HG03342 (cell line): ENCODE data around the gene SULT2B1.
"Not testable (repeated sequence)": the region's sequence is repeated elsewhere in the genome, so short reads cannot be mapped to it uniquely, and the experiment has no call there.

Source experiments
- ATAC-seq: cut with Tn5 transposase; IDR thresholded peaks from one replicate; pipeline ENCODE4 v1.9.1; 2021; ENCODE audit warnings: mild to moderate bottlenecking, moderate library complexity; ENCODE audit not compliant: unreplicated experiment

The SULT2B1 gene

DNA sequence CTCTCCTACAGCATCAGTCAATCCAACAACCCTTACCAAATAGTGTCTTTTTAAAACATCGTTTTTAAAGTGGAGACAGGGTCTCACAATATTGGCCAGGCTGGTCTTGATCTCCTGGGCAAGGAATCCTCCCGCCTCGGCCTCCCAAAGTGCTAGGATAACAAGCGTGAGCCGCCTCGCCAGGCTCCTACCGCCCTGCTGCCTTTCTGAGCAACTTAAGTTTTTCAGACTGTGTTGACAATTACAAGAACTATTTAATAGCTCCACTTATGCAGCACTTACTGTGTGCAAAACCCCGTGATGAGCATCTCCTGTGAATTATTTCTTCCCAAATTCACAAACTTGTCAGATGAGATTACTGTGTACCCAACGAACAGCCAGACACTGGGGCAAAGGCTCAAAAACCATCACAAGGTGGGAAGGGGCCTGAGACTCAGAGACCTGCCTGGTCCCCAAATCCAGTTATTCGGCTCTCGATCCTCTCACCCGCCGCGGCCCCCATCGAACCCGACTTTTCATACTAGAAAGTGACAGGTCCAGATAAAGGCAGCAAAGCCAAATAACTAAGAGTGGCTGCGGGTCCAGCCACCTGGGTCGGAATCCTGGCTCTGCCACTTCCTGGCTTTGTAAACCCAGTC lies 66.4 kb downstream of the SULT2B1 start:
- ATAC-seq, result no peak

DNA sequence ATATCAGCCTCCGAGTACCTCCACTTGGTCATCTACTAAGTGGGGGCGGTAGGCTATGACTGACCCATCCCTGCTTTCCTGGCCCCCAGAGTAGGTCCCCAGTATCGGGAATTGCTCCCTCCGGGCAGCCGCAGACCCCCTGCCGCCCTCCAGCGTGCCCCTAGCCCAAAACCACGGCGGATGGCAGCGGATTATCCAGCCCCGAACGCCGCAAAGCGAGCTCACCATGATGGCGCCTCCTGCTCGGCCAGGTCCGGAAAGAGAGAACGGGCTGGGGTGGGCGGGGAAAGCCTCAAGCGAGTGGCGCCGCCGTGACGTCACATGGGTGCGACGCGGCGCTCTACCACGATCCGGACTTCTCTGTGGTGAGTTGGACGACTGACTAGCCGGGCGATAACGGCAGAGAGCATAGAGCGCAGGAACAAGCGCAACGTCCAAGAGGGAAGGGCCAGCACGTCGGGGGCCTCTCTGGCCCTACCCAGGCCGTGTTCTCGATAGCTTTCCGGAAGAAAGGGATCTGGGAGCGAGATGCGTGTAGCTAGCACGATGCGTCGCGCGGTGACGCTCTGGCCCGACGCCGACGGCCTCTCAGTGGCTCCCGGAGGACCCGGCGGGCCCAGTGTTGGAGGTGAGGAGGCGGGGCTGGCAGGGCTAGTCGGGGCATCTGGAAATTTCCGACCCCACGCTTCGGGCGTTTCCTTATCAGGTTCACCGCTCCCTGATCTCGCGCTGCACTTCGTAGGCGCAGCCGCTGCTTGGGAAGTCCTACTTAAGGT lies 67.1 kb downstream of the SULT2B1 start, which contains the start of the genes RPL18 and SPHK2:
RPL18 (minus strand) TSS at position 263 of the 776 bp plus-strand sequence; CDS start at position 228, 35 bp downstream.
SPHK2 (plus strand) TSS at position 591 of the 776 bp plus-strand sequence. CDS start 1,009 bp downstream, outside the sequence.
- peak; percentile 71 for ATAC-seq

- no peak for ATAC-seq
Observed at GRCh38 chr19:48619692-48620585, 68.0 kb downstream of the SULT2B1 start.

GRCh38 chr19:48623556-48624066 lies 71.6 kb downstream of the SULT2B1 start:
- no peak for ATAC-seq

- ATAC-seq, result peak; percentile 59
Observed at GRCh38 chr19:48624067-48624594, 72.2 kb downstream of the SULT2B1 start.

- no peak for ATAC-seq
Observed at GRCh38 chr19:48624791-48625723, 73.1 kb downstream of the SULT2B1 start.

GRCh38 chr19:48625891-48626327 lies 73.9 kb downstream of the SULT2B1 start:
- ATAC-seq, result no peak

DNA sequence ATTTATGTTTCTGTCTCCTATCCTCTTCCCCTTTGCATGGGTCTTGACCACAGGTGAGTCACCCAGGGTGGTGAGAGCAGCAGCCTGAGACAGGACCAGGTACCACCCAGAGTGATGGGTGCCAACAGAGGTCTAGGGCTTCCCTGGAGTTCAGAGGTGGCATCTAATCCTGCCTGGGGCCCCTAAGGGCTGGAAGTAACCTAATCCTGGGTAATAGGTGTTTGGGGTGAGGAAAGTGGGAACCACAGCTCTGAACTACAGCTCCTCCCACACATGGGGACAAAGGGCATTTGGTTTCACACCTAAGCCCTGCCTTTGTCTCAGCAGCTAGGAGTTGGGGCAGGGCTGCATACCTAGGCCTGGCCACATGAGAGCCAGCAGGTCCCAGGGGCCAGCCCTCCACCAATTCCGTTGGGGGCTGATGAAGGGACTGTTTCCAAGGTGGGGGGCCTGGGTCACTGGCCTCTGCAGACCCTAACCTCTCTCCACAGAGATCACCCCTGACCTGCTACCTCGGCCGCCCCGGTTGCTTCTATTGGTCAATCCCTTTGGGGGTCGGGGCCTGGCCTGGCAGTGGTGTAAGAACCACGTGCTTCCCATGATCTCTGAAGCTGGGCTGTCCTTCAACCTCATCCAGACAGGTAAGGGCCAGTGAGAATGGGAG lies 75.4 kb downstream of the SULT2B1 start:
- no peak for ATAC-seq

GRCh38 chr19:48627865-48628314 lies 75.9 kb downstream of the SULT2B1 start:
- ATAC-seq, result no peak

GRCh38 chr19:48628486-48629296 lies 76.7 kb downstream of the SULT2B1 start:
- ATAC-seq, result no peak

- no peak for ATAC-seq
Observed at GRCh38 chr19:48629297-48629598, 77.3 kb downstream of the SULT2B1 start.

- no peak for ATAC-seq
Observed at GRCh38 chr19:48629599-48630295, 77.8 kb downstream of the SULT2B1 start.

DNA sequence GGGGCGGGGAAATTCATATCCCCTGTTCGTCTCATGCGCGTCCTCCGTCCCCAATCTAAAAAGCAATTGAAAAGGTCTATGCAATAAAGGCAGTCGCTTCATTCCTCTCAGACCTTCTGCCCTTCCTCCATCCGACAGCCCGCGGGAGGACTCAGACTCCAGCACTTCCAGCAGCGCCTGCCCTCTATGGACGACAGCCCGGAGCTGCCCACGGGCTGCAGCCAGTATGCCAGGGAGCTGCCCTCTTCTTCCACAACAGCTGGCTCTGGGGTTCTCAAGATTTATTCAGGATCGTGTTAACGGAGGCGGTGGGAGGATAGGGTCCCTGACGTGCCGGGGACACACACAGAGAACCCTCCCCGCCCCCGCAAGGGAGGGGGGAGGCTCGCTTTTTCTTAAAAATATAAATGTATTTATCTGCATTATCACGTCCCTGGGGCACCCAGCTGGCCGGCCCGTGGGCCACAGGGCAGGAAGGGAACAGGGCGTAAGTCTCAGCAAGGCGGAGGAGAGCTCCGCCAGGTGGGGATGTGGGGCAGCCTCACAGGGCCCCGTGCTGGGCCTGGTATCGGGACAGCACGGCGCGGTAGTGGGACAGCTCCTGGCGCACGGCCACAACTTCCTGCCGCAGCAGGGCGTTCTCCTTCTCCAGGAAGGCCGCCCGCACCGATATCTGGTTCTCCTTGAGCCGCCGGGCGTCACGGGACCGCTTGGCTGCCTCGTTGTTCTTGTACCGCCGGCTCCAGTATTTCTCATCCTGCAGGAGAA lies 78.5 kb downstream of the SULT2B1 start:
- no peak for ATAC-seq

DNA sequence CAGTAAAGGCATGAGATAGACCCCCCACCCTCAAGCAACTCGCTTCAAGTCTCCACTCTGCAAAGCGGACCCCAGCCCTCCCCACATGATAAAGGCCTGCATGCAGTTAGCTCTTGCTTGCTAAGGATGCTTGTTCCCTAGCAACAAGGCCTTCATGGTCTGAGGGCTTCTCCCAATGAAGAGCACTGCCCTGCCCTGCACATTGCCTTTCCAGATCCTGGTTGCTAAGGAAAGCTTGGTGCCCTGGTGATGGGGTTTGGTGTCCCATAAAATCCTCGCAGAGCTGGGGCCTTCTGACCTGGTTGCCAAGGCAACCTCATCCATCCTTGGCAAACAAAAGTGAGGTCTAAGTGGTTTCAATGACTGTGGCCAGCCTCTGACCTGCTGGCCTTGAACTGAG lies 79.3 kb downstream of the SULT2B1 start:
- no peak for ATAC-seq

- ATAC-seq, result not testable (repeated sequence)
Observed at GRCh38 chr19:48632286-48632685, 80.3 kb downstream of the SULT2B1 start.

- ATAC-seq, result no peak
Observed at GRCh38 chr19:48632692-48633147, 80.7 kb downstream of the SULT2B1 start.
